K562 (cell line): Measurements from ENCODE around the gene SLC36A3.

Source experiments
- GABPB1 ChIP-seq: sonication (generic); formaldehyde crosslinking; IDR thresholded peaks from 2 replicates; pipeline ENCODE4 v1.8.0; 2022; ENCODE audit warnings: mild to moderate bottlenecking, missing genetic modification reagents
- MAFF ChIP-seq: IDR thresholded peaks from 2 replicates; pipeline ENCODE4 v1.6.1; 2012; ENCODE audit warnings: low read length, improper control_type of control experiment
- PHTF2 ChIP-seq: fragments of 250-450 bp; sonication (Bioruptor Pico); IDR thresholded peaks from 2 replicates; pipeline ENCODE4 v1.5.0; 2021; ENCODE audit warnings: mild to moderate bottlenecking
- SMARCA5 ChIP-seq: fragments of 450-650 bp; IDR thresholded peaks from 2 replicates; pipeline ENCODE4 v1.6.1; 2016

DNA sequence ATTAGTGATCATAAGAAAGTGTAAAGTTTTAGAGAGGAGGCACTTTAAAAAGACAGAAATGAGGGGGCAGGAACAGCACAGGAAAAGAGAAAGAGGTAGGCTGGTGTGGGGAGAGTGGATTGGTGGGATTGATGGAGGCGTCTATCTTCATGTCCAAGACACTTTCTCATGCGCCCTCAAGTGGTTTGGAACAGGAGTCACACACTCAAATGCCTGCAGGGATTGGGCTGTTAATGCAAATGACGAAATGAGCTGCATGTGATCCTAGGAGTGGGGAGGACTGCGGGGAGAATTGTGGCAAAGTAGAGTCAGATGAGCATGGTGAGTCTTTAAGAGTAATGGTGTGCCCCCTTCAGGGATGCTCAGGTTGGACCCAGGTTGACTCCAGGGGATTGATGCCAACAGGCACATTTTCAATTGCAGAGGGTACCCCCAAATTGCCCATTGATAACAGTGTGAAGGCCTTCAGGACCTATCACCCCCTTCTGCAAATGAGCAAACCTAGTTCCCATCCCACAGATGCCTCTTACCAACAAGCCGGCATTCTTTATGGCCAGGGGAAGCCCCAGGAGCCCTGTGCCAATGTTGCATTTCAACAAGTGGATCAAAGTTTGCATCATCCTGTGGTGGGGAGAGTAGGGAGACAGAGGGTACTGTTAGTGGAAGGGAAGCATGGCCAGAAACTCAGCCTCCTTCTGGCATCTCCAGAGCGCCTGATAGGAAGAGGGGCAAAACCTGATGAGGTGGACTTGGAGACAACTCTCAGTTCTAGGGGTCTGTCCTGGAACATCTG, 5.3 kb downstream of the SLC36A3 start:
- TF ChIP-seq PHTF2 (CRISPR knock-in tag) (no peak), SMARCA5 (no peak), GABPB1 (CRISPR knock-in tag) (no peak), MAFF (no peak)
